Karpas-422 (cell line): Measurements from ENCODE around the gene SUPT5H. TPM values are rescaled to one million over a fixed set of nuclear protein-coding genes. Genes with fewer than 3 reads are reported as not detected.

Experiments used
- DNase-seq: peaks from one replicate; pipeline ENCODE4 v3.0.0-alpha.2; 2015
- H2AFZ ChIP-seq: fragments of 200-600 bp; sonication (generic); 2 replicates; pipeline ENCODE4 v1.6.1; 2014; ENCODE audit warnings: antibody characterized with exemption, low read length, mixed read lengths
- H3K27ac ChIP-seq: fragments of 200-600 bp; sonication (generic); 2 replicates; pipeline ENCODE4 v1.5.1; 2014; ENCODE audit warnings: mild to moderate bottlenecking, low read length, moderate library complexity
- H3K27me3 ChIP-seq: fragments of 200-600 bp; sonication (generic); 2 replicates; pipeline ENCODE4 v1.6.1; 2014; ENCODE audit warnings: low read length, mixed read lengths
- H3K36me3 ChIP-seq: fragments of 200-600 bp; sonication (generic); 2 replicates; pipeline ENCODE4 v1.6.1; 2014; ENCODE audit warnings: low read length, mixed read lengths; ENCODE audit not compliant: insufficient read depth
- H3K4me1 ChIP-seq: fragments of 200-600 bp; sonication (generic); 2 replicates; pipeline ENCODE4 v1.6.1; 2014; ENCODE audit warnings: mild to moderate bottlenecking, low read length, mixed read lengths
- H3K4me2 ChIP-seq: fragments of 200-600 bp; sonication (generic); 2 replicates; pipeline ENCODE4 v1.6.1; 2014; ENCODE audit warnings: low read length, low read depth, mild to moderate bottlenecking; ENCODE audit not compliant: poor library complexity, severe bottlenecking
- H3K4me3 ChIP-seq: fragments of 200-600 bp; sonication (generic); 2 replicates; pipeline ENCODE4 v1.5.1; 2014; ENCODE audit warnings: mild to moderate bottlenecking, antibody characterized with exemption, low read length, mixed read lengths
- H3K79me2 ChIP-seq: fragments of 200-600 bp; sonication (generic); 2 replicates; pipeline ENCODE4 v1.6.1; 2014; ENCODE audit warnings: mild to moderate bottlenecking, low read length, mixed read lengths
- H3K9ac ChIP-seq: fragments of 200-600 bp; sonication (generic); 2 replicates; pipeline ENCODE4 v1.6.0; 2014; ENCODE audit warnings: low read length
- H3K9me2 ChIP-seq: fragments of 200-600 bp; sonication (generic), shearing (Covaris generic); replicated peaks from 2 replicates; pipeline ENCODE4 v1.6.0; 2014; ENCODE audit warnings: mild to moderate bottlenecking, low read length, moderate library complexity; ENCODE audit not compliant: insufficient read depth
- H3K9me3 ChIP-seq: fragments of 300-700, 200-600 bp; sonication (generic); 2 replicates; pipeline ENCODE4 v1.6.1; 2014; ENCODE audit warnings: low read length, mixed read lengths
- H4K20me1 ChIP-seq: fragments of 200-600 bp; sonication (generic); 2 replicates; pipeline ENCODE4 v1.6.1; 2014; ENCODE audit warnings: mild to moderate bottlenecking, antibody characterized with exemption, low read length, low read depth; ENCODE audit not compliant: insufficient read depth
- total RNA-seq: library from RNA; depleted of rRNA; stranded (reverse); fragments of >200 nt; shearing (Covaris generic); gene quantifications from 2 replicates; pipeline ENCODE4 v1.2.3, GENCODE V29; 2014; ENCODE audit warnings: low replicate concordance

The SUPT5H gene
- total RNA-seq, 1 experiment from 2014 or later, result 55.3 TPM

DNA sequence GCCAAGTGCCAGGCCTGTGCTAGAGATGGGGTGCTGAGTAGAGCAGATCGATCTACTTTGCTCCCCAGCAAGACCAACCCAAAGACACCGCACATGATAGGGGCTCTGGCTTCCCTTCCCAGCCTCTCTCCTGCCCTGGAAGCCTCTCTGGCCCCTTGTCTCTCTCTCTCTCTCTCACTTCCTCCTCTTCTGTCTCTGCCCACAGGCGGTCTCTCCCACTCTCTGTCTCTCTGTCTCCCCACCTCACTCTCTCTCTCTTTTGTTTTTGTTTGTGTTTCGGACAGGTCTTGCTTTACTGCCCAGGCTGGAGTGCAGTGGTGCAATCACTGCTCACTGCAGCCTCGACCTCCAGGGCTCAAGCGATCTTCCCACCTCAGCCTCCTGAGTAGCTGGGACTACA is 70.9 kb downstream of the SUPT5H start:
- Histone ChIP-seq H3K36me3 (no peaks in the 10 kb centered on the region), H4K20me1 (no peaks in the 10 kb centered on the region), H3K4me1 (no peaks in the 10 kb centered on the region), H3K9me2 (no peaks in the 10 kb centered on the region), H3K79me2 (no peaks in the 10 kb centered on the region), H3K4me2 (no peak overlapping the region), H2AFZ (no peak overlapping the region), H3K9ac (no peak overlapping the region), H3K27me3 (no peaks in the 10 kb centered on the region), H3K4me3 (no peak overlapping the region), H3K27ac (no peak overlapping the region), H3K9me3 (no peaks in the 10 kb centered on the region)
- DNase-seq, result no peak

DNA sequence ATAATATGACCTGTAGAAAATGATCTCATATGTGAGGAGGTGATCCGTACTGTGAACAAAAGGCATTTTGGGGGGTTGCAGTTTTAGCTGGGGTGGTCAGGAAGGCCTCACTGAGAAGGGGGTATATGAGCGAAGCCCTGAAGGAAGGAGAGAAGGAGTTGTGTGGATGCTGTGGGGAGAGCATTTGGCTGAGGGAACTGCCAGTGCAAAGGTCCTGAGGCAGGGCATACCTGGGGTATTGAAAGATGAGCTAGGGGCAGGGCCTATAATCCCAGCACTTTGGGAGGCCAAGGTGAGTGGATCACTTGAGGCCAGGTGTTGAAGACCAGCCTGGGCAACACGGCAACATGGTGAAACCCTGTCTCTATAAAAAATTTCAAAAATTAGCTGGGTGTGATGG is 72.0 kb downstream of the SUPT5H start:
- H3K27ac ChIP-seq, result no peak overlapping the region
- H3K9ac ChIP-seq, result no peak overlapping the region
- no peaks in the 10 kb centered on the region for H3K27me3 ChIP-seq
- no peaks in the 10 kb centered on the region for H3K9me2 ChIP-seq
- H3K36me3 ChIP-seq, result no peaks in the 10 kb centered on the region
- H3K4me2 ChIP-seq, result no peak overlapping the region
- H4K20me1 ChIP-seq, result no peaks in the 10 kb centered on the region
- no peak overlapping the region for H2AFZ ChIP-seq
- no peaks in the 10 kb centered on the region for H3K79me2 ChIP-seq
- no peaks in the 10 kb centered on the region for H3K9me3 ChIP-seq
- no peak overlapping the region for H3K4me3 ChIP-seq
- no peaks in the 10 kb centered on the region for H3K4me1 ChIP-seq
- DNase-seq, result no peak

DNA sequence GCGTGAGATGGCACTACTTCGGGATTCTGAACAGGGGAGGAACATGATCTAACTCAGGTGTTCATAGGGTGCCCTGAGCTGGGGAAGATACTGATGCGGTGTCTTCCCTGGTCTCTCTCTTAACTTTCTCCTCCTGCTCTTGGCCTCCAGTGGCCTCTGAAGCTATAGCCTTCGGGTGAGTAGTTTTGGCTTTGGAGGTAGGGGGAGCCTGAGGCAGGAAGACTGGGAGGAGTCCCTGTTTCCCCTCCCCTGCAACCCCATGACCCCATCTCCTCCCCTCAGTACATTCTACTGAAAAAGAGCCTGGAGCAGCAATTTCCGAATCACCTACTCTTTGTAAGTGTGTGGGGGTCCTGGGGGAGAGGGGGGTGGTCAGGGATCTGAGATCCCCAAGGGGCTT is 73.1 kb downstream of the SUPT5H start:
- Histone ChIP-seq H3K27ac (no peak overlapping the region), H3K9ac (no peak overlapping the region), H3K9me2 (no peaks in the 10 kb centered on the region), H2AFZ (no peak overlapping the region), H3K36me3 (no peaks in the 10 kb centered on the region), H3K4me1 (no peaks in the 10 kb centered on the region), H3K27me3 (no peaks in the 10 kb centered on the region), H3K9me3 (no peaks in the 10 kb centered on the region), H3K4me2 (no peak overlapping the region), H4K20me1 (no peaks in the 10 kb centered on the region), H3K79me2 (no peaks in the 10 kb centered on the region), H3K4me3 (no peak overlapping the region)
- no peak for DNase-seq

DNA sequence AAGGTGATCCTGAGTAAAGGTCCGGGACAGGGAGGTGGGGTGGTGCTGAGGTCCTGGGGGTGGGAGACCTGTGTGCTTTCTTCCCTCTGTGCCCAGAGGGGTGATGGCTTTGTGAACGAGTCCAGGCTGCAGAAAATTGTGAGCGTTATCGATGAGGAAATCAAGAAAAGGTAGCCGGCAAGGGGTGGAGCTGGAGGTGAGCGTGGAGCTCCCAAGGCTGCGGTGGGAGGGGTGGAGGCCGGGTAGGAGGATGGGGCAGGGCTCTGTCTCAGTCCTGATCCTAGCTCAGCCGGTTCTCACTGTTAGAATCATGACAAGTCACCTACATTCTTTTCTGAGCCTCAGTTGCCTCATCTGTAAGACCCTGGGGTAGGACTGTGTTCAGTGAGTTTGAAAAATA is 73.6 kb downstream of the SUPT5H start:
- Histone ChIP-seq H3K4me3 (no peak overlapping the region), H3K79me2 (no peaks in the 10 kb centered on the region), H3K27me3 (no peaks in the 10 kb centered on the region), H3K9me3 (no peaks in the 10 kb centered on the region), H4K20me1 (no peaks in the 10 kb centered on the region), H3K9me2 (no peaks in the 10 kb centered on the region), H2AFZ (no peak overlapping the region), H3K36me3 (no peaks in the 10 kb centered on the region), H3K4me2 (no peak overlapping the region), H3K4me1 (no peaks in the 10 kb centered on the region), H3K9ac (no peak overlapping the region), H3K27ac (no peak overlapping the region)
- no peak for DNase-seq

DNA sequence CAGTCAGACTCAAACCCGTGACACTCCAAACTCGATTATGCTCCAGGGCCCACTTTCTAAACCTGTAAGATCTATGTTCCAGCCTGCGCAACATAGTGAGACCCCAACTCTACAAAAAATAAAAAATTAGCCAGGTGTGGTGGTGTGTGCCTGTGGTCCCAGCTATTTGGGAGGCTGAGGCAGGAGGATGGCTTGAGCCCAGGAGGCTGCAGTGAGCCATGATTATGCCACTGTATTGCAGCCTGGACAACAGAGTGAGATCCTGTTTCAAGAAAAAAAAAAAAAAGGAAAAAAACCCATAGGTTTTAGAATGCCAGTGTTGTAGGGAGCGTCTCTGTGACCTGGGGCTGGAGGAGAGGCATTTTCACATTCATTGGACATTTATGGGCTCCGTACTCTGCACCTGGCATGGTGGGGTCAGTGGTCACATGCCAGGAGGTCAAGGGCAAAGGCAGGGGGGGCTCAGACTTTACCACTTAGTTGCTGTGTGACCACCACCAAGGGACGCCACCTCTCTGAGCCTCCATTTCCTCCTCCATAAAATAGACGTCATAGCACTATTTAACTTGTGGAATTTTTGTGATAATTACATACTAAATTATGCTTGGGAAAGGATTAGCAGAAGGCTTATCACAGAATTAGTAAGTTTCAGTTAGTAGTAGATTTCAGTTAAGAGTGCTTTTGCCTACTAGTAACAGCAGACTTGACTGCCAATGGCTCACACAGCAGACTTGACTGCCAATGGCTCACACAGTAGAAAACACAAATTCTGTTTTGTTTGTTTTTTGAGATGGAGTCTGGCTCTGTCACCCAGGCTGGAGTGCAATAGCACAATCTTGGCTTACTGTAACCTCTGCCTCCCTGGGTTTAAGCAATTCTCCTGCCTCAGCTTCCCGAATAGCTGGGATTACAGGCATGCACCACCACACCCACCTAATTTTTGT is 75.4 kb downstream of the SUPT5H start:
- H3K27ac ChIP-seq, result no peak overlapping the region
- no peak overlapping the region for H3K4me3 ChIP-seq
- no peak overlapping the region for H3K4me2 ChIP-seq
- H3K36me3 ChIP-seq, result no peaks in the 10 kb centered on the region
- H3K9me3 ChIP-seq, result no peaks in the 10 kb centered on the region
- no peaks in the 10 kb centered on the region for H3K4me1 ChIP-seq
- H3K9me2 ChIP-seq, result no peaks in the 10 kb centered on the region
- DNase-seq, result no peak
- H3K27me3 ChIP-seq, result no peaks in the 10 kb centered on the region
- H3K9ac ChIP-seq, result no peak overlapping the region
- no peak overlapping the region for H2AFZ ChIP-seq
- no peaks in the 10 kb centered on the region for H3K79me2 ChIP-seq
- no peaks in the 10 kb centered on the region for H4K20me1 ChIP-seq

DNA sequence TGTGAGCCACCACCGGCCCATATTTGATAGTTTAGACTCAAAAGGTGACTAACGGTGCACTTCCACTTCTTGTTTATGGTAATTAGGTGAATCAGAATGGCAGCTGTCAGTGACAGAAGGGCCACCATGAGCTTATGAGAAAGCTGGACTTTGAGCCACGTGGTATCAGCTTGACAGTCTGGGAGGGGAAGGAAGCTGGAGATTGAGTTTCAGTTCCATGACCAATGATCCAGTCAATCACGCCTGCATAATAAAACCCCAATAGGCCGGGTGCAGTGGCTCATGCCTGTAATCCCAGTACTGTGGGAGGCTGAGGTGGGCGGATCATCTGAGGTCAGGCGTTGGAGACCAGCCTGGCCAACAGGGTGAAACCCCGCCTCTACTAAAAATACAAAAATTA is 79.1 kb downstream of the SUPT5H start:
- Histone ChIP-seq H3K9me2 (no peaks in the 10 kb centered on the region), H3K27ac (no peak overlapping the region), H3K36me3 (no peaks in the 10 kb centered on the region), H2AFZ (no peak overlapping the region), H3K79me2 (no peaks in the 10 kb centered on the region), H4K20me1 (no peaks in the 10 kb centered on the region), H3K4me3 (no peak overlapping the region), H3K9ac (no peak overlapping the region), H3K27me3 (no peaks in the 10 kb centered on the region), H3K9me3 (no peaks in the 10 kb centered on the region), H3K4me2 (no peak overlapping the region), H3K4me1 (no peaks in the 10 kb centered on the region)
- DNase-seq, result no peak

DNA sequence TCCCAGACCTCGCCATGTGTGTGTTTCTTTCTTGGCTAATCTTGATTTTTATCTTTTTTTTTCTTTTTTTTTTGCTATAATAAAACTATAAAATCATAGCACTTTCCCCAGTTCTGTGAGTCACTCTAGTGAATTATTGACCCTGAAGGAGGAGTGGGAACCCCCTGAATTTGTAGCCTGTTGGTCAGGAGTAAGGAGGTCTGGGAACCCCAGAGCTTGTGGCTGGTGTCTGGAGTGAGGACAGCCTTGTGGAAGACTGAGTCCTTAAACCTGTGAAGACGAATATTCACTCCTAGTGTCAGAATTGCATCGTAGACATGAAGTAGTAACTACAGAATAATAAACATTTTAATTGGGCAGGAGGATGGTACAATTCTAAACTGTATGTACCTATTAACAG is 79.8 kb downstream of the SUPT5H start:
- H2AFZ ChIP-seq, result no peak overlapping the region
- no peaks in the 10 kb centered on the region for H3K9me3 ChIP-seq
- no peaks in the 10 kb centered on the region for H4K20me1 ChIP-seq
- no peak for DNase-seq
- H3K4me3 ChIP-seq, result no peak overlapping the region
- H3K4me2 ChIP-seq, result no peak overlapping the region
- no peaks in the 10 kb centered on the region for H3K36me3 ChIP-seq
- H3K79me2 ChIP-seq, result no peaks in the 10 kb centered on the region; the same call in 1 of the 2 replicates
- no peaks in the 10 kb centered on the region for H3K27me3 ChIP-seq
- no peaks in the 10 kb centered on the region for H3K4me1 ChIP-seq
- H3K9me2 ChIP-seq, result no peaks in the 10 kb centered on the region
- no peak overlapping the region for H3K27ac ChIP-seq
- no peak overlapping the region for H3K9ac ChIP-seq
